Measurements from ENCODE around the gene DCTD.

Gene DCTD

GRCh38 chr4:182914357-182914756 lies 2.8 kb downstream of the DCTD start:
- no peak for TF ChIP-seq CTCF (conservative IDR thresholded peaks at IDR 0.05; ENCODE audit: low read depth, low read length)
- no peak overlapping the region for H3K4me3 ChIP-seq (ENCODE audit: low read depth, low read length)
- DNase-seq (ENCODE audit: low read depth): no peak

GRCh38 chr4:182913621-182914020 lies 3.6 kb downstream of the DCTD start:
- no peak overlapping the region for H3K4me3 ChIP-seq (ENCODE audit: low read depth, low read length)
- TF ChIP-seq CTCF (conservative IDR thresholded peaks at IDR 0.05; ENCODE audit: low read depth, low read length): no peak
- DNase-seq (ENCODE audit: low read depth): no peak

GRCh38 chr4:182913036-182913435 lies 4.2 kb downstream of the DCTD start:
- no peak overlapping the region for H3K4me3 ChIP-seq (ENCODE audit: low read depth, low read length)
- TF ChIP-seq CTCF (conservative IDR thresholded peaks at IDR 0.05; ENCODE audit: low read depth, low read length): no peak
- DNase-seq (ENCODE audit: low read depth): no peak

GRCh38 chr4:182908124-182908523 lies 9.1 kb downstream of the DCTD start:
- no peak for TF ChIP-seq CTCF (conservative IDR thresholded peaks at IDR 0.05; ENCODE audit: low read depth, low read length)
- no peak overlapping the region for H3K4me3 ChIP-seq (ENCODE audit: low read depth, low read length)
- no peak for DNase-seq (ENCODE audit: low read depth)

GRCh38 chr4:182907396-182907795 lies 9.8 kb downstream of the DCTD start:
- no peak overlapping the region for H3K4me3 ChIP-seq (ENCODE audit: low read depth, low read length)
- TF ChIP-seq CTCF (conservative IDR thresholded peaks at IDR 0.05; ENCODE audit: low read depth, low read length): no peak
- no peak for DNase-seq (ENCODE audit: low read depth)

GRCh38 chr4:182906786-182907185 lies 10.4 kb downstream of the DCTD start:
- no peak for TF ChIP-seq CTCF (conservative IDR thresholded peaks at IDR 0.05; ENCODE audit: low read depth, low read length)
- H3K4me3 ChIP-seq (ENCODE audit: low read depth, low read length): no peak overlapping the region
- DNase-seq (ENCODE audit: low read depth): peak; percentile 51

GRCh38 chr4:182905038-182905437 lies 12.1 kb downstream of the DCTD start:
- no peak overlapping the region for H3K4me3 ChIP-seq (ENCODE audit: low read depth, low read length)
- no peak for TF ChIP-seq CTCF (conservative IDR thresholded peaks at IDR 0.05; ENCODE audit: low read depth, low read length)
- no peak for DNase-seq (ENCODE audit: low read depth)
